ENCODE measurements around the gene LETM1. TPM values are rescaled to one million over a fixed set of nuclear protein-coding genes. Genes with fewer than 3 reads are reported as not detected.

Gene LETM1
- total and polyA plus RNA-seq, 2 of the 13 experiments (the other 11 are each of a cell fraction or from before 2014, with no cell fraction given), result 9.7 to 41.6 TPM

DNA sequence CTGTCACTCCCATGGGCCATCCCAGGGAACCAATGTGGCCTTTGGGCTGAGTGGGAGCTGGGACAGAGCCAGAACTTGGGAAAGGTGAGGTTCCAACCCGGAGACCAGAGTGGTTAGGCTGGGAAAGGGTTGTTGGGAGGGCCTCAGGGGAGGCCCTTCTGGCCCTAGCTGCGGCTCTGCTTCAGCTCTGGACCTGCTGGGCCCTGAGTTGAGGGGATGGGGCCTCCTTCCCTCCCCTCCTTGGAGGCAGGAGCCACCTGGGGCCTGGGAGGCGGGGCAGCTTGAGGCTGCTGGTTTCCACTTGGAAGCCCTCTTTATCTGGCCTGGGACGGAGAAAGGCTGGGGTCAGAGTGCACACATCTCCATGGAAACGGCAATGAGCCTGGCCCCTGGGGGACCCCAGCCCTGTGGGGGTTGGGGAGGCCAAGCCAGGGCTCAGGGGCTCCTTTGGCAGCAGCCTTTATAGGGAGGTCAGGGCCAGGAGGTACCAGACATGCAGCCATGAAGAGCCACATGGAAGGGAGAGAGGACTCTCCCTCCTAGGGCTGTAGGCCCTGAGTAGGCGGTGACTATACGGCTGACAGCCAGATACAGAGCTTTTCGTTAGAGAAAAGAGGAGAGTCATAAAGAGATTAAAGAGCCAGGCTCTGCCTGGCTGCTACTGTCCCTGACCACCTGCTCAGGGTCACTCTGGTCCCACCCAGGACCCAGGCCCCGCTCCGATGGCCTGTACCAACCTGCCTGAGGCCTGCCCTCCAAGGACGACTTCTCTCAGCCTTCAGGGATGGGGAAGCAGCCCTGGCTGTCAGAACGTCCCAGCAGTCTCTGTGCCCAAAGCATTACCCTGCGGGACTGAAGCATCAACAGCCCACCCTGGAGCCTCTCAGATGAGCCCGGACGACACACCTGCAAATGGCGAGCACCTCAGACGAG, 8.4 kb upstream of the LETM1 start (continued):
- no peak for TF ChIP-seq SALL1 (CRISPR knock-in tag; IDR thresholded peaks at IDR 0.05)
- 0 out of 2 replicates have a peak, but pooled peaks have one; percentile 12 for TF ChIP-seq DMAP1 (CRISPR knock-in tag; IDR thresholded peaks at IDR 0.05)
- no peak for TF ChIP-seq SPEN (CRISPR knock-in tag; IDR thresholded peaks at IDR 0.05; ENCODE audit: low read depth)
- no peak for TF ChIP-seq MBNL3 (CRISPR knock-in tag; conservative IDR thresholded peaks at IDR 0.05)
- TF ChIP-seq HOXA3 (CRISPR knock-in tag; IDR thresholded peaks at IDR 0.05), result 0 out of 2 replicates have a peak, but pooled peaks have one; percentile 24
- no peak for TF ChIP-seq SATB2 (CRISPR knock-in tag; IDR thresholded peaks at IDR 0.05)
- TF ChIP-seq, protein P1, sequence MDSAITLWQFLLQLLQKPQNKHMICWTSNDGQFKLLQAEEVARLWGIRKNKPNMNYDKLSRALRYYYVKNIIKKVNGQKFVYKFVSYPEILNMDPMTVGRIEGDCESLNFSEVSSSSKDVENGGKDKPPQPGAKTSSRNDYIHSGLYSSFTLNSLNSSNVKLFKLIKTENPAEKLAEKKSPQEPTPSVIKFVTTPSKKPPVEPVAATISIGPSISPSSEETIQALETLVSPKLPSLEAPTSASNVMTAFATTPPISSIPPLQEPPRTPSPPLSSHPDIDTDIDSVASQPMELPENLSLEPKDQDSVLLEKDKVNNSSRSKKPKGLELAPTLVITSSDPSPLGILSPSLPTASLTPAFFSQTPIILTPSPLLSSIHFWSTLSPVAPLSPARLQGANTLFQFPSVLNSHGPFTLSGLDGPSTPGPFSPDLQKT (CRISPR knock-in tag; IDR thresholded peaks at IDR 0.05; ENCODE audit: borderline replicate concordance), result no peak
- no peak for TF ChIP-seq GATAD1 (CRISPR knock-in tag; IDR thresholded peaks at IDR 0.05)
- TF ChIP-seq ZNF263 (CRISPR knock-in tag; IDR thresholded peaks at IDR 0.05), result no peak
- no peak for TF ChIP-seq ZBTB8A (CRISPR knock-in tag; IDR thresholded peaks at IDR 0.05; ENCODE audit: borderline replicate concordance, low read depth)

DNA sequence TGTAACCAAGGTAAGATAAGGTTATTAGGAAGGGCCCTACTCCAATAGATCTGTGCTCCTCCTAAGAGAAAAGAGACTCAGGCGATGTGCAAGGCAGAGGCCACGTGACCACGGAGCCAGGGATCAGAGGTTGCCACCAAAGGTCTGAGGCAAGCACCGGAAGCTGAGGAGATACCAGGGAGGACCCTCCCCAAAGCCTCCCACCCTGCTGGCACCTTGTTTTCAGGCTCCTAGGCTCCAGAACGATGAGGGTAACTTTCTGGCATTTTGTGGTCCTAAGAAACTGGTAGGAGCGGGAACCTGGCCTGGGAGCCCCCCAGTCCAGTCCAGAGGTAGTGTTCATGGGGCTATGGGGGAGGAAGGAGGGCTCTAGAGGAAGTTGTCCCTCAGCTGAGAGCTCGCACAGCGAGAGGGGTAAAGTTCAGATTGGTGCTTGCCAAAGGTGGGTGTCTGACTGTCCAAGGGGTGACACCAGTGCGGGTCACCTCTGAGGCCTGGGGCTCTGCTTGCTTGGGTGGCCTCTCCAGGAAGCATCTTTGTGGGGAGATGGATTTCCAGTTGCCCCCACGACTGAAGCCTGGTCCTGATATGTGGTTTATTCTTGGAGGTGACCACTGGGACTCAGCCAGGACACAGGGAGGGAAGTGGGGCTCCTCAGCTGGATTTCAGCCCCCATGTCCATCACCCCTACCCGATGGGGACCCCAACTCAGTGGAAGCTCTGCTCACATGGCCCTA, 7.5 kb upstream of the LETM1 start:
- 0% methylated on average over 3 of the region's 11 CpGs for WGBS (ENCODE audit: low lambda C conversion rate)
- in situ Hi-C loops (cut with HindIII; ENCODE audit: extremely low pct_ligation_motif_present, low pct_unique_long_range_greater_than_20kb), result loop anchor here (5.0 kb wide), 1 partner anchor 39 kb away; no protein-coding TSS in a partner anchor
- peak overlapping the region; percentile 86 for H3K27ac ChIP-seq (ENCODE audit: extremely low read length, insufficient read depth, low read length)
- no peaks in the 10 kb centered on the region for H3K27me3 ChIP-seq (ENCODE audit: control insufficient read depth in 1 of 2, insufficient read depth in 2 of 2, low read length in 2 of 2)
- ChIA-PET CTCF (ENCODE audit: low intra/inter-chr PET ratio, low total read pairs) (no interaction called here), POLR2A (interaction anchor here (0.6 to 2.7 kb wide), 14 partner anchors 8 to 151 kb away, joined by 3 to 8 read pairs (median 4); partner anchors contain the start of gene SLBP)
- H3K4me1 ChIP-seq (ENCODE audit: insufficient read depth, low read length), result peaks cover 84% of the 10 kb centered on the region
- peak overlapping the region; percentile 39 for H2AFZ ChIP-seq (ENCODE audit: low read length)
- DNase-seq (ENCODE audit: low spot score) (peak; percentile 49), ATAC-seq (peak; percentile 54), FAIRE-seq (peak; percentile 90)
- intact Hi-C loops (cut with micrococcal nuclease; ENCODE audit: unreplicated experiment), result no loop called here
- no peaks in the 10 kb centered on the region for H3K36me3 ChIP-seq (replicated peaks in 1 of 2; ENCODE audit: control insufficient read depth in 1 of 2, insufficient read depth in 2 of 2, low read length in 2 of 2)
- peak overlapping the region; percentile 93 for H3K4me2 ChIP-seq (ENCODE audit: low read depth, low read length)
- no peaks in the 10 kb centered on the region for H4K20me1 ChIP-seq (ENCODE audit: insufficient read depth, low read length)
- H3K9ac ChIP-seq (ENCODE audit: insufficient read depth, low read depth, low read length), result peak overlapping the region; percentile 67
- no peaks in the 10 kb centered on the region for H3K9me3 ChIP-seq (ENCODE audit: low read length)
- no peaks in the 10 kb centered on the region for H3K79me2 ChIP-seq (ENCODE audit: insufficient read depth, low read length)
- H3K4me3 ChIP-seq (replicated peaks in 1 of 3; ENCODE audit: insufficient read depth in 1 of 3, low read depth in 2 of 3, low read length in 3 of 3), result peak overlapping the region; percentile 55 to 75 (median 64)
- TSS peak; percentile 55 for BruUV-seq (replicated peaks)
- TF ChIP-seq ZNF792 (CRISPR knock-in tag; IDR thresholded peaks at IDR 0.05) (no peak), TCF7 (IDR thresholded peaks at IDR 0.05; ENCODE audit: low read depth) (no peak), ZC3H13 (CRISPR knock-in tag; IDR thresholded peaks at IDR 0.05) (no peak), PPARG (CRISPR knock-in tag; conservative IDR thresholded peaks at IDR 0.05) (no peak), CENPT (CRISPR knock-in tag; IDR thresholded peaks at IDR 0.05; ENCODE audit: low read depth) (no peak), ZNF44 (CRISPR knock-in tag; IDR thresholded peaks at IDR 0.05) (no peak), KLF9 (CRISPR knock-in tag; IDR thresholded peaks at IDR 0.05; ENCODE audit: low read depth) (no peak)
- TF ChIP-seq, protein P2, sequence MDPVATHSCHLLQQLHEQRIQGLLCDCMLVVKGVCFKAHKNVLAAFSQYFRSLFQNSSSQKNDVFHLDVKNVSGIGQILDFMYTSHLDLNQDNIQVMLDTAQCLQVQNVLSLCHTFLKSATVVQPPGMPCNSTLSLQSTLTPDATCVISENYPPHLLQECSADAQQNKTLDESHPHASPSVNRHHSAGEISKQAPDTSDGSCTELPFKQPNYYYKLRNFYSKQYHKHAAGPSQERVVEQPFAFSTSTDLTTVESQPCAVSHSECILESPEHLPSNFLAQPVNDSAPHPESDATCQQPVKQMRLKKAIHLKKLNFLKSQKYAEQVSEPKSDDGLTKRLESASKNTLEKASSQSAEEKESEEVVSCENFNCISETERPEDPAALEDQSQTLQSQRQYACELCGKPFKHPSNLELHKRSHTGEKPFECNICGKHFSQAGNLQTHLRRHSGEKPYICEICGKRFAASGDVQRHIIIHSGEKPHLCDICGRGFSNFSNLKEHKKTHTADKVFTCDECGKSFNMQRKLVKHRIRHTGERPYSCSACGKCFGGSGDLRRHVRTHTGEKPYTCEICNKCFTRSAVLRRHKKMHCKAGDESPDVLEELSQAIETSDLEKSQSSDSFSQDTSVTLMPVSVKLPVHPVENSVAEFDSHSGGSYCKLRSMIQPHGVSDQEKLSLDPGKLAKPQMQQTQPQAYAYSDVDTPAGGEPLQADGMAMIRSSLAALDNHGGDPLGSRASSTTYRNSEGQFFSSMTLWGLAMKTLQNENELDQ (CRISPR knock-in tag; IDR thresholded peaks at IDR 0.05; ENCODE audit: borderline replicate concordance), result no peak
- TF ChIP-seq, protein P3, sequence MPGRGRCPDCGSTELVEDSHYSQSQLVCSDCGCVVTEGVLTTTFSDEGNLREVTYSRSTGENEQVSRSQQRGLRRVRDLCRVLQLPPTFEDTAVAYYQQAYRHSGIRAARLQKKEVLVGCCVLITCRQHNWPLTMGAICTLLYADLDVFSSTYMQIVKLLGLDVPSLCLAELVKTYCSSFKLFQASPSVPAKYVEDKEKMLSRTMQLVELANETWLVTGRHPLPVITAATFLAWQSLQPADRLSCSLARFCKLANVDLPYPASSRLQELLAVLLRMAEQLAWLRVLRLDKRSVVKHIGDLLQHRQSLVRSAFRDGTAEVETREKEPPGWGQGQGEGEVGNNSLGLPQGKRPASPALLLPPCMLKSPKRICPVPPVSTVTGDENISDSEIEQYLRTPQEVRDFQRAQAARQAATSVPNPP (CRISPR knock-in tag; IDR thresholded peaks at IDR 0.05), result no peak
